Measurements from ENCODE around the gene TBCCD1.

DNA sequence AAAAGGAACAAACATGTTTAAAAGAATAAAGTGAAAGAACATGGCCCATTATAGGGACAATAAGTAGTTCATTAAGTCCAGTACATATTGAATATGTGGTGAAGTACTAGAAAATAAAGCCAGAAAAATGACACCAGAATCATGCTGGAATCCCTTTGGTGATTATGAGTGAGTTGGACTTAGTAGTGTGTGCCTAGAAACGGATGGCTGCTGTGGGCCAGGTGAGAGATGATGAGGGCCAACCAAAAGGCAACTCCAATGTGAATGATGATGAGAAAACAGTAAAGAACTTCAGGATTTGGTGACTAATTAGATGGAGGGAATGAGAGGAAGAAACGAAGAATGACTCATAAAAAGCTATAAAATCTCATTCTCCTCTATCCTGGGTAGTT, 26.3 kb downstream of the TBCCD1 start:
- TF ChIP-seq EZH2phosphoT487 (IDR thresholded peaks at IDR 0.05; ENCODE audit: low read depth, severe bottlenecking, unreplicated experiment) = no peak
- TF ChIP-seq, protein P1, sequence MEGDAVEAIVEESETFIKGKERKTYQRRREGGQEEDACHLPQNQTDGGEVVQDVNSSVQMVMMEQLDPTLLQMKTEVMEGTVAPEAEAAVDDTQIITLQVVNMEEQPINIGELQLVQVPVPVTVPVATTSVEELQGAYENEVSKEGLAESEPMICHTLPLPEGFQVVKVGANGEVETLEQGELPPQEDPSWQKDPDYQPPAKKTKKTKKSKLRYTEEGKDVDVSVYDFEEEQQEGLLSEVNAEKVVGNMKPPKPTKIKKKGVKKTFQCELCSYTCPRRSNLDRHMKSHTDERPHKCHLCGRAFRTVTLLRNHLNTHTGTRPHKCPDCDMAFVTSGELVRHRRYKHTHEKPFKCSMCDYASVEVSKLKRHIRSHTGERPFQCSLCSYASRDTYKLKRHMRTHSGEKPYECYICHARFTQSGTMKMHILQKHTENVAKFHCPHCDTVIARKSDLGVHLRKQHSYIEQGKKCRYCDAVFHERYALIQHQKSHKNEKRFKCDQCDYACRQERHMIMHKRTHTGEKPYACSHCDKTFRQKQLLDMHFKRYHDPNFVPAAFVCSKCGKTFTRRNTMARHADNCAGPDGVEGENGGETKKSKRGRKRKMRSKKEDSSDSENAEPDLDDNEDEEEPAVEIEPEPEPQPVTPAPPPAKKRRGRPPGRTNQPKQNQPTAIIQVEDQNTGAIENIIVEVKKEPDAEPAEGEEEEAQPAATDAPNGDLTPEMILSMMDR (IDR thresholded peaks at IDR 0.05; ENCODE audit: poor library complexity) = no peak
